Rectal smooth muscle tissue (tissue), 1 donor: ENCODE results near the gene PLAC1.

Source experiments
- H3K27ac ChIP-seq: one replicate; pipeline ENCODE4 v1.7.0; 2013; ENCODE audit warnings: low read depth, low read length, inconsistent platforms
- H3K27me3 ChIP-seq: one replicate; pipeline ENCODE4 v1.7.0; 2013; ENCODE audit warnings: low read length; ENCODE audit not compliant: control insufficient read depth, insufficient read depth
- H3K36me3 ChIP-seq: one replicate; pipeline ENCODE4 v1.7.0; 2013; ENCODE audit warnings: low read length; ENCODE audit not compliant: control insufficient read depth, insufficient read depth
- H3K4me1 ChIP-seq: one replicate; pipeline ENCODE4 v1.7.0; 2013; ENCODE audit warnings: low read length; ENCODE audit not compliant: control insufficient read depth, insufficient read depth
- H3K4me3 ChIP-seq: one replicate; pipeline ENCODE4 v1.7.0; 2013; ENCODE audit warnings: low read length
- H3K9ac ChIP-seq: one replicate; pipeline ENCODE4 v1.7.0; 2013; ENCODE audit warnings: low read length

Gene PLAC1

DNA sequence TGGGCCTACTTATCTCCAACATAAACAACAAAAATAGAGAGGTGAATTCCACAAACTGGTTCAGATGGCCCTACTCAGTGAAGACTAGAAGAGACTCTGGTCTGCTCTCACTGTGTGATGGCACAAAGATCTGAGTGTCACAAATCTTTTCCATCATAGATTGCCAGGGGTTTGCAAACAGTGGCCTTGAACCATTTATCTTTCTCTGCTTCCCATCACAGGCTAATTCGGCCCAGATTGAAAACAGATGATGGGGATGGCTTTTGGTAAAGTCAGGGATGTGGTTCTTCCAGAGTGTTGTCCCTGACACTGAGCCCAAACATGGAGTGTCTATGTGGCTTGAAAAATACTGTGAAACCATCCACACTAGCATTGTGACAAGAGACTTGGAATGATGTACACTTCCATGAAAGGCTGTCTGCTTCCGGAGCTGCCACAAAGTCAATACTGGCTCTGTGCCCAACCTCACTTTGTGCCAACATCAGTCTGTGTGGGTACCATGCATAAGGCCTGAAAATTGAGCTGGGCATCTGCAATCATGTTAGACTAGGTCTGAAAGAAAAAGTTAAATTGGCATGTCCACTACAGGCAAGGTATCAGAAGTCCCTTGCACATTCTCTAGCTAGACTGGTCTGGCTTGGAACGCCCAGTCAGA lies 25.2 kb upstream of the PLAC1 start:
- Histone ChIP-seq H3K9ac (no peak overlapping the region), H3K27me3 (no peaks in the 10 kb centered on the region), H3K27ac (no peak overlapping the region), H3K4me3 (no peak overlapping the region), H3K4me1 (no peaks in the 10 kb centered on the region), H3K36me3 (no peaks in the 10 kb centered on the region)

DNA sequence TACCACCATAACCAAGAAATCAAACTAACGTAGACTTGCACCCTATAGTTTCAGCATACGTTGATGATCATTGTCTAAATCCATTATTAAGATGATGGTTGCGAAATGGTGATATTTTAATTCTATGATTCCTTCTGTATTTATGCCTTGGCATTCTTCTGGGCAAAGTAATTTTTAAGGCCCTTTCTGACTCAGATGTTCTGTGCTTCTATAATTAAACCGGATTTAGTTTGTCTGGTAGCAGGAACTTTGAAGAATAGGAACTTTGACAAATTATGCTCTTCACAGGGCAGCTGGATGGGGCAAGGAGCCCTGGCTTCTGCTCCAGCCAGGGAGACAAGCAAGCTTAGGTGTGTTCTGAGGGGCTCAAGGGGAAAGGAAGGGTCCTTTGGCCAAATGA lies 23.8 kb upstream of the PLAC1 start:
- H3K27me3 ChIP-seq: no peaks in the 10 kb centered on the region

DNA sequence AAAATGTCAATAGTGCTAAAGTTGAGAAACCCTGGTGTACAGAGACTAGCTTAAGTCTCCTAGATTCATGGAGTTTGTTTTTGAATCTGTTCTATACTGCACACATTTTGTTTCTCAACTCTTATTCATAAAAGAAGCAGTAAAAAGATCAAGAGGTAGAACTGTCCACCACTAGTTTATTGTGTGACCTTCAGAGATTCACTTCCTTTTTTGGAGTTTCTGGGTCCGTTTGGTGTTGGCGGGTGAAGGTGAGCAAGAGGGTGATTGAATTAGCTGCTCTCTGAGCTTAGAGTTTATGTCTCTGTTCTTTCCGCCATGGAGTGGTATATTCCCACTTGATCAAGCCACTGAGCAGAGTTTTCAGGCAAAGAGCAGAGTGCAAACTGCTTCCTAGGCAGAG lies 21.4 kb upstream of the PLAC1 start:
- Histone ChIP-seq H3K27ac (no peak overlapping the region), H3K4me3 (no peak overlapping the region), H3K36me3 (no peaks in the 10 kb centered on the region), H3K9ac (no peak overlapping the region), H3K4me1 (no peaks in the 10 kb centered on the region), H3K27me3 (no peaks in the 10 kb centered on the region)

More for the DNA sequence above, 23.8 kb upstream of the PLAC1 start:
- Histone ChIP-seq H3K36me3 (no peaks in the 10 kb centered on the region), H3K4me3 (no peak overlapping the region), H3K4me1 (no peaks in the 10 kb centered on the region), H3K9ac (no peak overlapping the region), H3K27ac (no peak overlapping the region)

DNA sequence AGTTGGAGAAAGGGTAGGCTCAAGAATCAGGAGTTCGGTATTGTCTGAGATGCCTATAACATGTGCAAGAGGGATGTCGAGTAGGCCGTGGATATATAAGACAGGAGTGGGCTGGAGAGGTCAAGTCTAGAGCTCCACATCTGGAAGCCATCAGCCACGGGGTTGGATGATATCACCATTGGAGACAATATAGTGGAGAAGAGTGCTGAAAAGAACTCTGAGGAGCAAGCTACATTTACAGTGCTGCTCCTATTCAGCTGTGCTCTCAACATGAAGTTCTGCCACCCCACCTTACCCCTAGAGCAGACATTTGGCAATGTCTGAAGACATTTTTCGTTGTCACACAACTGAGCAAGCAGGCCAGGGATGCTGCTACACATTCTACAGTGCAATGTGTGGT lies 20.9 kb upstream of the PLAC1 start:
- H3K9ac ChIP-seq: no peak overlapping the region
- no peaks in the 10 kb centered on the region for H3K27me3 ChIP-seq
- no peaks in the 10 kb centered on the region for H3K36me3 ChIP-seq
- H3K4me3 ChIP-seq: no peak overlapping the region
- no peaks in the 10 kb centered on the region for H3K4me1 ChIP-seq
- no peak overlapping the region for H3K27ac ChIP-seq

DNA sequence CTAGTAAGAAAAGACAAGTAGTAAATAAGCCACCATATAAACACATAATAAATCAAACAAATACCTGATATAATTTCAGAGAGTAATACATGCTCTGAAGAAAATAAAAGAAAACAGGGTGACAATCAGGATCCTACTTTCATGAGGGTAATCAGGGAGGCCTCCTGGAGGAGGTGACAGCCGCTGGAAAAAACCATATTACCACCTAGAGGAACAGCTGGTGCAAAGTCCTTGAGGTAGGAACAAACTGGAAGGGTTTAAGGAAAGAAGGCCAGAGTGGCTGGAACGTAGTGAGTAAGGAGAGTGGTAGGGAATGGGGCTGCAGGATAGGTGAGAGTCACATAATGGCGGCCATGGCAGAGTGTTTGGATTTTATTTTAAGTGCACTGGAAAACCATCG lies 19.1 kb upstream of the PLAC1 start:
- no peak overlapping the region for H3K27ac ChIP-seq
- no peak overlapping the region for H3K9ac ChIP-seq
- no peaks in the 10 kb centered on the region for H3K4me1 ChIP-seq
- H3K36me3 ChIP-seq: no peaks in the 10 kb centered on the region
- no peaks in the 10 kb centered on the region for H3K27me3 ChIP-seq
- no peak overlapping the region for H3K4me3 ChIP-seq

DNA sequence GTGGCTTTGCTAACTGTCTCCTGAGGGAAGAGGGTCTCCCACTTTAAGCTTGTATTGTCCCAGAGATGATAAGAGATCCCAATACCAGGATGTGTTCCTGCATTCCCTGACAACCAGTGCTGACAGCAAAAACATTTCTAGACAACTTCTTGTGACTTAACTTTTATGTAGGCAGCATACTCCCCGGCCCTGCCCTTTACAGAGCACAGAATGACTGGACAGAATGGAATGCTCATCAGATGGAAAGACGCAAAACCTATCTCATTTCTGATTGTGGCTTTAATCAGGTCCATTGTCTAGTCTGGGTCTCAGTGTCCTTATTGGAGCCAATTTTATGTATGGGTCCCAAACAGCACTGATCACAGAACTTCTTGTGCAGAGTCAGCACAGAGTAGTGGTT lies 18.2 kb upstream of the PLAC1 start:
- Histone ChIP-seq H3K36me3 (no peaks in the 10 kb centered on the region), H3K27ac (no peak overlapping the region), H3K4me3 (no peak overlapping the region), H3K9ac (no peak overlapping the region), H3K27me3 (no peaks in the 10 kb centered on the region), H3K4me1 (no peaks in the 10 kb centered on the region)

DNA sequence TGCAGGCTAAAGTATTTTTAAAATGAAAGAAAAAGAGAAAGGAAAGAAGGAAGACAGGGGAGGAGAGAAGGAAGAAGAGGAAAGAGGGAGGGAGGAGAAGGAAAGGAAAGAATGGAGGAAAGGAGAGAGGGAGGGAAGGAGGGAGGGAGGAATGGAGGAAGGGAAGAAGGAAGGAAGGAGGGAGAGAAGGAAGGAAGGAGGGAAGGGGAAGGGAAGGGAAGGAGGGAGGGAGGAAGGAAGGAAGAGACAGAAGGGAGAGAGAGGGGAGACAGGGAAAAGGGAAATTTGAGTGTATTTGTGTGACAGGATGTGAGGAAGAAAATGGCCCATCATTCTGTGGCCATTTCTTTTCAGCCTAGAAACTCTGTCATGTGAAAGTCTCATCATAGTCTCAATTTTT lies 14.9 kb upstream of the PLAC1 start:
- Histone ChIP-seq H3K4me3 (no peak overlapping the region), H3K4me1 (no peaks in the 10 kb centered on the region)

DNA sequence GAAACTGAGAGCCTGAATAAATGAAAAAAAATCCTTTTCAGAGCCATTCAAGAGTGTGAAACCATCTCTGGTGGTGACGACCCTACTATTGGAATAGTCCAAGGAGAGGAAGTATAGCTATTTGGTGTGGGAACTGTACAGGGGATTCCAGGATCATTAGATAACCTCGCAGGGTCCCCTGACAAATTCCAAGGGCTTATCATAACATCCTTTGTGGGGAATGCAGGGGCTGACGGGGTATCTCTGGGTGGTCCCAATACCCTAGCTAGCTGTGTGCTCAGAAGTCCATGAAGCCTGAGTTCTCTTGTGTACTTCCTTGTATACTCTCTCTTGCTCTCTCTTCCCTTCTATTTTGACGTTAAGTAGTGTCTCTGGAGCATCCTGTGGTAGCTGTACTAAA lies 13.8 kb upstream of the PLAC1 start:
- Histone ChIP-seq H3K27me3 (no peaks in the 10 kb centered on the region), H3K4me3 (no peak overlapping the region), H3K4me1 (no peaks in the 10 kb centered on the region), H3K9ac (no peak overlapping the region), H3K27ac (no peak overlapping the region), H3K36me3 (no peaks in the 10 kb centered on the region)

More for the DNA sequence above, 14.9 kb upstream of the PLAC1 start:
- H3K9ac ChIP-seq: no peak overlapping the region
- H3K27me3 ChIP-seq: no peaks in the 10 kb centered on the region
- H3K36me3 ChIP-seq: no peaks in the 10 kb centered on the region
- H3K27ac ChIP-seq: no peak overlapping the region

DNA sequence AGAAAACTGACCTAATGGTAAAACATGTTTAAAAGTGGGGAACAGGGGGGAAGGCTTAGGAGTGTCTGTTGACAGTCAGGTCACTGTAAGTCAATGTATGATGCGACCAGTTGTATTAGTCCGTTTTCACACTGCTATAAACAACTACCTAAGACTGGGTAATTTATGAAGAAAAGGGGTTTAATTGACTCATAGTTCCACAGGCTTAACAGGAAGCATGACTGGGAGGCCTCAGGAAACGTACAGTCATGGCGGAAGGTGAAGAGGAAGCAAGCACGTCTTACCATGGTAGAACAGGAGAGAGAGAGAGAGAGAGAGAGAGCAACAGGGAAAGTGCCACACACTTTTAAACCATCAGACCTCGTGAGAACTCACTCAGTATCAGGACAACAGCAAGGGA lies 13.0 kb upstream of the PLAC1 start:
- H3K27ac ChIP-seq: no peak overlapping the region
- no peaks in the 10 kb centered on the region for H3K4me1 ChIP-seq
- no peak overlapping the region for H3K9ac ChIP-seq
- H3K36me3 ChIP-seq: no peaks in the 10 kb centered on the region
- H3K27me3 ChIP-seq: no peaks in the 10 kb centered on the region
- no peak overlapping the region for H3K4me3 ChIP-seq

DNA sequence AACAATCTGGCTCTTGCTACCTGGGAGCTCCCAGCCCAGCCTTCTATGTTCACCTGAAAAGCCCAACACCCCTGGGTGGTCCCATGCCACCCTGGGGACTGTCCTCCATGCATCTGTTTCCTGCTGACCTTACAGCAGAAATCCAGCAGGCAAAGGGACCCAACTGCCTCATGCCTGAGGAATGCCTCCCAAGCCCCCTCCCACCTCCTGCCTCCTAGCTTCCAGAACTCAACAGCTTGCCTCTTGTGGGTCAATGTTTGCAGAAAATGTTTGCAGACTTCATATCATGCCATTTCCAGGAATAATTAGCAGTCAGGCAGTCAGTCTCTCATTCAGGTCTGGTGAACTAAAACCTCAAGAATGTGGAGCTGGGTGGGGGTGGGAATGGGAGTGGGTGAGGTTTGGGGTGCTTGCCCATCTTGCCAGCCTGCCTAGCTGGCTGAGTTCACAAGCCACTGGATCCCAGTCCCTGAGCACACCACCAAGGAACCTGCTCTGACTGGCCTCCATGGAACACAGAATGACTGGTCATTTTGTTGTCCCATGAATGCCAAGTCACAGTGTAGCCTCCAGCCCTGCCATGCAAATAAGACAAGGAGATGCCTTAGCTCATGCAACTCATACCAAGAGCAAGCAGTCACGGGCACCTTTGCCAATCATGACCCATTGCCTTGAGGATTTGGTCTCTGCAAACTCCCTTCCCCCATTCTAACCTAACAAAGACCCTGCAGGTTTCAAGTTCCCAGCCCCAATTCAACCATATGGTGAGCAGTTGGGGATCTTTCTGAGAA lies 12.1 kb upstream of the PLAC1 start:
- Histone ChIP-seq H3K4me1 (no peaks in the 10 kb centered on the region), H3K27ac (no peak overlapping the region), H3K4me3 (no peak overlapping the region), H3K36me3 (no peaks in the 10 kb centered on the region), H3K9ac (no peak overlapping the region), H3K27me3 (no peaks in the 10 kb centered on the region)

DNA sequence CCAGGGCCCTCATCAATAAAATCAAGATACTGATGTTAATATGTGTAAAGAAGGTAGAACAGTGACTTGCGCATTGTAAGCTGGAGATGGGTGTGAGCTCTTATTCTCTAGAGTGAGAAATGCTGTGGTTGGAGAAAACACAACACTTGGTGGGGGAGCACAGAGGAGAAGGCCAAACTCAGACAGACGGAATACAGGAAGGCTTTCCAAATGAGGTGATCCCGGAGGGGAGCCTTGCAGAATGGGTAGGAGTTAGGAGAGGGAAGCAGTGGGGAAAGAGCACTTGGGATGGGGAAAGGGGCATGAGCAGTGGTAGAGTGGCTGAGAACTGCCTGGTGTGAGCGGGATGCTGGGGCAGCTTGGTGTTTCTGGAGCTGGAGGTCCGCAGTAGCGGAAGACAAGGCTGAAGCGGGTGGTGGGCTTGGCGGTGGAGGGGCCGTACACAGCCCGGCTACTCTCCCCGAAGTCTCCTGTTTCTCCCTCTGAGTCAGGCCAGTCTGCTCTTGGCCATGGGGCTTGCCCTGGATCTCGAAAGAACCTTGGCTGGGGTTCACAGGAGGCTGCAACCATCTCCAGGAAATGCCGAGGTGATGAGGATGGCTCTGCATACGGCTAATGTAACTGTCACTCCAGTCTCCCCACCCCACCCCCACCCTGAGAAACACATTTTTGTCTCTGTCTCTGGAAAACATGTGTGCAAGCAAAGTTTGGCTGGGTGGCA lies 11.3 kb upstream of the PLAC1 start:
- no peaks in the 10 kb centered on the region for H3K36me3 ChIP-seq
- H3K4me3 ChIP-seq: no peak overlapping the region
- H3K4me1 ChIP-seq: no peaks in the 10 kb centered on the region
- no peak overlapping the region for H3K27ac ChIP-seq
- no peak overlapping the region for H3K9ac ChIP-seq
- no peaks in the 10 kb centered on the region for H3K27me3 ChIP-seq

DNA sequence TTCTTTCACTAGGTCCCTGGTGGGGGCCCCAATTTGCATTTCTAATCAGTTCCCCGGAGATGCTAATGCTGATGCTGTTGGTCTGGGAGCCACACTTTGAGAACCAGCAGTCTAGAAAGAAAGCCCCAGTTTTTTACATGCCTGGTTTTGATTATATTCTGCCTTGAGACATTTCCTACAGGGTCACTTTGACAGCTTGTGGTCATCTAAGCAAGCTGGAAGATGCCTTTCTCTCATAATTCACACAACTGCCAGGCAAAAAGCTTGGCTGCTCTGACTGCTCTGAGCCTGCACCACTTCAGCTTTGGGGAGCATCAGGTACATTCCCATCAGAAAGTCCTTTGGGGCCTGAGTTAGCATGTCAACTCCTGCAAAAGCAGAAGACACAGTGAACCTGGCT lies 5.9 kb upstream of the PLAC1 start:
- Histone ChIP-seq H3K27me3 (no peaks in the 10 kb centered on the region), H3K4me1 (no peaks in the 10 kb centered on the region), H3K27ac (no peak overlapping the region), H3K9ac (no peak overlapping the region), H3K36me3 (no peaks in the 10 kb centered on the region), H3K4me3 (no peak overlapping the region)
